ENCODE measurements around the gene CLSTN3.

DNA sequence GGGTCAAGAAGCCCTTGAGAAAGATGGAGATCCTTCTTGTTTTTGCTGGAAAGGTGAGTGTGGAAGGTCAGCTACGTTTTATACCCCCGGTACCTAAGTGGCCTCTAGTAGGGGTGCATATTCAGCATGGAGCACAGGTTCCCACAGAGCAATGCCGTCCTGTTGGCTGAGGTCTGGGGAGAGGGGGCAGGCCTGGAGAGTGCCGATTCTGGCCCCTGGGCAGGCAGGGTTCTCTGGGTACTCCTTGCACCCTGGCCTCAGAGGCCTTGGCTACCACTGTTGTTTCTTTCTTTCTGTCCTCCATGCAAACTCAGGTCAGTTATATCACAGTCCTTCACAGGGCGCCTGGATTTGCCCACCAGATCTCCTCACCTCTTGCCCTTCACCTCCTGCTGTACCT lies 10.0 kb upstream of the CLSTN3 start:
- TF ChIP-seq CBX5 (CRISPR knock-in tag; IDR thresholded peaks at IDR 0.05; ENCODE audit: borderline replicate concordance): no peak
- TF ChIP-seq, protein P1, sequence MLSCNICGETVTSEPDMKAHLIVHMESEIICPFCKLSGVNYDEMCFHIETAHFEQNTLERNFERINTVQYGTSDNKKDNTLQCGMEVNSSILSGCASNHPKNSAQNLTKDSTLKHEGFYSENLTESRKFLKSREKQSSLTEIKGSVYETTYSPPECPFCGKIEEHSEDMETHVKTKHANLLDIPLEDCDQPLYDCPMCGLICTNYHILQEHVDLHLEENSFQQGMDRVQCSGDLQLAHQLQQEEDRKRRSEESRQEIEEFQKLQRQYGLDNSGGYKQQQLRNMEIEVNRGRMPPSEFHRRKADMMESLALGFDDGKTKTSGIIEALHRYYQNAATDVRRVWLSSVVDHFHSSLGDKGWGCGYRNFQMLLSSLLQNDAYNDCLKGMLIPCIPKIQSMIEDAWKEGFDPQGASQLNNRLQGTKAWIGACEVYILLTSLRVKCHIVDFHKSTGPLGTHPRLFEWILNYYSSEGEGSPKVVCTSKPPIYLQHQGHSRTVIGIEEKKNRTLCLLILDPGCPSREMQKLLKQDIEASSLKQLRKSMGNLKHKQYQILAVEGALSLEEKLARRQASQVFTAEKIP (CRISPR knock-in tag; IDR thresholded peaks at IDR 0.05; ENCODE audit: borderline replicate concordance): no peak

Data from HepG2 (cell line).